Coronary artery (tissue), 2 donors: ENCODE data around the gene UMAD1.
"Not testable (repeated sequence)": the region's sequence is repeated elsewhere in the genome, so short reads cannot be mapped to it uniquely, and the experiment has no call there.

Experiments used
- DNase-seq: peaks from one replicate; pipeline ENCODE4 v3.0.0-alpha.2; 2017; ENCODE audit warnings: low spot score
- H3K27ac ChIP-seq, 2 donors: fragments of 200-600 bp; sonication (generic); one replicate each; pipeline ENCODE4 v1.5.1; 2016 to 2019
- H3K4me3 ChIP-seq: fragments of 200-600 bp; sonication (generic); 2 replicates; pipeline ENCODE4 v1.5.1; 2016; ENCODE audit warnings: mild to moderate bottlenecking, moderate library complexity
- TF ChIP-seq, protein P1 (sequence below): fragments of 200-600 bp; sonication (generic); IDR thresholded peaks from one replicate; pipeline ENCODE4 v1.5.1; 2019; ENCODE audit warnings: antibody characterized with exemption

Gene UMAD1

GRCh38 chr7:7675686-7676085 lies 35.1 kb downstream of the UMAD1 start:
- no peak overlapping the region for H3K27ac ChIP-seq
- H3K4me3 ChIP-seq = no peak overlapping the region
- TF ChIP-seq, protein P1, sequence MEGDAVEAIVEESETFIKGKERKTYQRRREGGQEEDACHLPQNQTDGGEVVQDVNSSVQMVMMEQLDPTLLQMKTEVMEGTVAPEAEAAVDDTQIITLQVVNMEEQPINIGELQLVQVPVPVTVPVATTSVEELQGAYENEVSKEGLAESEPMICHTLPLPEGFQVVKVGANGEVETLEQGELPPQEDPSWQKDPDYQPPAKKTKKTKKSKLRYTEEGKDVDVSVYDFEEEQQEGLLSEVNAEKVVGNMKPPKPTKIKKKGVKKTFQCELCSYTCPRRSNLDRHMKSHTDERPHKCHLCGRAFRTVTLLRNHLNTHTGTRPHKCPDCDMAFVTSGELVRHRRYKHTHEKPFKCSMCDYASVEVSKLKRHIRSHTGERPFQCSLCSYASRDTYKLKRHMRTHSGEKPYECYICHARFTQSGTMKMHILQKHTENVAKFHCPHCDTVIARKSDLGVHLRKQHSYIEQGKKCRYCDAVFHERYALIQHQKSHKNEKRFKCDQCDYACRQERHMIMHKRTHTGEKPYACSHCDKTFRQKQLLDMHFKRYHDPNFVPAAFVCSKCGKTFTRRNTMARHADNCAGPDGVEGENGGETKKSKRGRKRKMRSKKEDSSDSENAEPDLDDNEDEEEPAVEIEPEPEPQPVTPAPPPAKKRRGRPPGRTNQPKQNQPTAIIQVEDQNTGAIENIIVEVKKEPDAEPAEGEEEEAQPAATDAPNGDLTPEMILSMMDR = no peak
- no peak for DNase-seq

DNA sequence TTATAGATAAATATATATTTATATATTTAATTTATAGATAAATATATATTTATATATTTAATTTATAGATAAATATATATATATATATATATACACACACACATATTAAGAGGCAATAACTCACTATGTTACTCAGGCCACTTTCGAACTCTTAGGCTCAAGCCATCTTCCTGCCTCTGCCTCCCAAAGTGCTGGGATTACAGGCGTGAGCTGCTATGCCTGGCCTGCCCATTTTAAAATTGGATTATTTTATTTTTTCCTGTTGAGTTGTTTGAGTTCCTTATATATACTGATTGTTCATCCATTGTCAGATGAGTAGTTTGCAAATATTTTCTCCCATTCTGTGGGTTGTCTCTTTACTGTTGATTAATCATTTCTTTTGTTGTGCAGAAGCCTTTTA lies 39.1 kb downstream of the UMAD1 start:
- not testable (repeated sequence) for DNase-seq, H3K4me3 ChIP-seq, H3K27ac ChIP-seq

DNA sequence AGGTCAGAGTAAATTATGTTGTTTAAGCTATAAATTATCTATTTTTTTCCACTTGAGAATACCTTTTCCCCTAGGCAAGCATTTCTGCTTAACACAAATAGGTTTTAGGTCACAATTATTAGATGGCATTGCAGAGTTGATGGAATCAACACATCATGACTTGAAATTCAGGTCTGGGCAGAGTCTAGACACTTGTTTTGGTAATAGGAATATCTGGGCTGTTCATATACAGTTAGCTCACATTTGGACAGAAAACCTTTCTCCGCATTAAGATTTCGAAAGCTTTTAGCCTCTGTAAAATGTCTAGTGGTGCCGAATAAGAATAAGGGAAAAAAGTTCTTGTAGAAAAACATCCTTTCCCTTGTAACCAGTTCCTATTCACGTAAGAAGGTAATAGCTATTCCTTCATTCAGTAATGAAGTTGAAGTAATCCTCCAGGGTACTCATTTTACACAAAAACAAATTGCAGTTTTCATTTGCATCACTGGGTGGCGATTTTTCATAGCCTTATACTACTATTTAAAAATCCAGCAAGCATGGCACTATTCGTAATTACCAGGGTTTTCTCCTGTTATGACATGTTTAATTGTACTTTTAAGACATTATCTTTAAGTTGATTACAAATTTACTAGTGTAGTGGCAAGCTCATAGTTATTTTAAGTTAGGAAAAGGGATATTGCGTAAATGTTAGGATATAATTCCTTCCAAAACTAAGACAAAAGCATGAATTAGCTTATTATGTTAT lies 40.8 kb downstream of the UMAD1 start:
- DNase-seq = no peak
- TF ChIP-seq, protein P1 = peak; percentile 11
- no peak overlapping the region for H3K27ac ChIP-seq
- no peak overlapping the region for H3K4me3 ChIP-seq

GRCh38 chr7:7681936-7682329 lies 41.4 kb downstream of the UMAD1 start:
- TF ChIP-seq, protein P1 = no peak
- Histone ChIP-seq H3K27ac (no peak overlapping the region), H3K4me3 (no peak overlapping the region)
- DNase-seq = no peak

DNA sequence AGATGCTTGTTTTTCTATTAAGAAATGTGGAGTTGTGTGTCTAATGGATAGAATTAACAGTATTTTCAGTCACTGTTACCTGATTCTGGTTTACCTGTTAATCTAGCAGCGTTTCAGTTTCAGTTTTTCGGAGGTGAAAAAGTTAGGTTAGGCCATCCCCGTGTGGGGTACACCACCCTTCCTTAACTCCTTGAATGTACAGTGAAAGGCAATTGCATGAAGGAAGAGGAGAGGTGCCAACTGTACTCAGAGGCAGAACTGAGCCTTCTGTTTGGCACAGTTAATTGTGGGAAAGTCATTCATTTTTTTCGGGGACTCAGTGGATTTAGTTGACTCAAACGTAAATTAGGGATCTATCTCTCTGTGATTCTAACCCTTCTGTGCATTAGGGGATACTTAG lies 42.3 kb downstream of the UMAD1 start:
- TF ChIP-seq, protein P1 = no peak
- no peak for DNase-seq
- Histone ChIP-seq H3K4me3 (no peak overlapping the region), H3K27ac (no peak overlapping the region)

DNA sequence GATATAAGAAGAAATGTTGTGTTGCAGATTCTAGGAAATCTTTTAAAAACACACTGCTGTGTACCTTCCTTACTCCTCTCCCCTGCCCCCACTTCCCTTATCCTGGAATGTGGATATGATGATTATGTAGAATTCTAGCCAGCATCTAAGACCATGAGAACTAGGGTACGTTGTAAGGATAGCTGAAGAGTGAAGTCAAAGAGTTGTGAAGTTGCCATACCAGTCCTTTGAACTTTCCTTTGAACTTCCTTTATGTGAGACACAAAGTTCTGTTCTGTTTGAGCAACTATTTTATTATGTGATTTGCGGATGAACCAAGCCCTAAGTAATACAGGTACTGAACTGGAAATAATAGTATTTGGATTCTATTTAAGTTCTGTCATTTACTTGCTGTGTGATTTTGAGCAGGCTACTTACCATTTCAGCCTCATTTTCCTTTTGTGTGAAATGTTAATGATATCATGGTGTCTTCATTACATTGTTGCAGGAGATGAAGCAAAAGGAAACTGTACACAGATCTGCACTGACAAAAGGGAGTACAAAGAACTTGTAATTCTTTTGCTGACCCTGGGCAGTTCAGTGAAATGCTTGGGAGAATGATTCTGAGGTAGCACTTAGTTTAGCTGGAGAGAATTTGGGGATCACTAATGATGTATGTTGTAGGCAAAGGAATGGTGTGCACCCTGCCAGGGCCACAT lies 46.4 kb downstream of the UMAD1 start:
- TF ChIP-seq, protein P1 = no peak
- Histone ChIP-seq H3K4me3 (no peak overlapping the region), H3K27ac (peak overlapping the region in 1 of 2 donors; percentile 14)
- no peak for DNase-seq

- no peak for DNase-seq
- TF ChIP-seq, protein P1 = no peak
- H3K27ac ChIP-seq = peak overlapping the region; percentile 0 to 14
- no peak overlapping the region for H3K4me3 ChIP-seq
Measured at GRCh38 chr7:7687800-7688199, 47.2 kb downstream of the UMAD1 start.
